Endothelial cell of umbilical vein (primary cell): Measurements from ENCODE around the gene KLHL24. TPM values are rescaled to one million over a fixed set of nuclear protein-coding genes. Genes with fewer than 3 reads are reported as not detected.
"Not testable (repeated sequence)": the region's sequence is repeated elsewhere in the genome, so short reads cannot be mapped to it uniquely, and the experiment has no call there.

ENCODE experiments used
- BruUV-seq: library from RNA; stranded (reverse); fragments of 400-500 nt; replicated peaks from 2 replicates; lab custom pipeline; 2021; lab: Mats Ljungman, UMichigan
- CTCF ChIA-PET: fragments of 300-600, 350-600 bp; sonication (Branson Sonifier 250); formaldehyde crosslinking; loops from one replicate; lab custom pipeline; 2021; ENCODE audit warnings: antibody characterized with exemption, inconsistent platforms; lab: Charles Lee
- POLR2A ChIA-PET: fragments of 300-600, 350-600 bp; sonication (Branson Sonifier 250); formaldehyde crosslinking; loops from one replicate; lab custom pipeline; 2021; ENCODE audit warnings: antibody characterized with exemption, inconsistent platforms; lab: Charles Lee
- DNase-seq: peaks from one replicate; pipeline ENCODE4 v3.0.0-alpha.2; 2011; ENCODE audit warnings: low read depth, low spot score
- FAIRE-seq: peaks from 2 replicates; lab custom pipeline; 2011; peaks lifted over from hg19 to GRCh38; lab: Jason Lieb, UNC
- H2AFZ ChIP-seq: 2 replicates; pipeline ENCODE4 v1.6.0; 2012; ENCODE audit warnings: low read depth, low read length, control low read depth, inconsistent platforms
- H3K27ac ChIP-seq: 2 replicates; pipeline ENCODE4 v1.5.1; 2011; ENCODE audit warnings: low read depth, mild to moderate bottlenecking, control low read depth, low read length, moderate library complexity; ENCODE audit not compliant: insufficient read depth
- H3K27me3 ChIP-seq, 2 experiments: 2 replicates each; pipeline versions ENCODE4 v1.6.0 to v1.6.1; 2011; ENCODE audit warnings: low read length in 2 of 2, mixed read lengths in 1 of 2; ENCODE audit not compliant: control insufficient read depth in 2 of 2, insufficient read depth in 2 of 2
- H3K36me3 ChIP-seq, 2 experiments: 2 replicates in 1 of 2; 3 replicates in 1 of 2; pipeline ENCODE4 v1.5.1; 2011; ENCODE audit warnings: low read length in 2 of 2, mild to moderate bottlenecking in 1 of 2, moderate library complexity in 1 of 2; ENCODE audit not compliant: control insufficient read depth in 2 of 2, insufficient read depth in 2 of 2; ENCODE audit errors: extremely low read depth in 1 of 2
- H3K4me1 ChIP-seq: 3 replicates; pipeline ENCODE4 v1.5.1; 2011; ENCODE audit warnings: mild to moderate bottlenecking, low read length; ENCODE audit not compliant: control insufficient read depth, insufficient read depth; ENCODE audit errors: extremely low read depth
- H3K4me2 ChIP-seq: 2 replicates; pipeline ENCODE4 v1.6.1; 2011; ENCODE audit warnings: low read length, control low read depth, mixed read lengths; ENCODE audit not compliant: insufficient read depth
- H3K4me3 ChIP-seq, 3 experiments: fragments of 200-600 bp in 1 of 3; sonication (generic), shearing (Covaris generic) in 1 of 3; replicated peaks in 1 of 3; 2 replicates each; pipeline ENCODE4 v1.5.1; 2011 to 2016; ENCODE audit warnings: control low read depth in 3 of 3, low read length in 3 of 3, mild to moderate bottlenecking in 2 of 3, inconsistent platforms in 1 of 3, low read depth in 1 of 3, moderate library complexity in 1 of 3; ENCODE audit not compliant: insufficient read depth in 1 of 3
- H3K79me2 ChIP-seq: 2 replicates; pipeline ENCODE4 v1.6.0; 2012; ENCODE audit warnings: low read length, inconsistent platforms; ENCODE audit not compliant: control insufficient read depth, insufficient read depth
- H3K9ac ChIP-seq: replicated peaks from 2 replicates; pipeline ENCODE3; 2011; ENCODE audit warnings: low read length, control low read depth; ENCODE audit not compliant: insufficient read depth; ENCODE audit errors: extremely low read depth
- H3K9me1 ChIP-seq: replicated peaks from 3 replicates; pipeline ENCODE4 v1.6.0; 2011; ENCODE audit warnings: mild to moderate bottlenecking, low read length; ENCODE audit not compliant: control insufficient read depth, insufficient read depth; ENCODE audit errors: extremely low read depth
- H3K9me3 ChIP-seq: replicated peaks from 2 replicates; pipeline ENCODE4 v1.5.1; 2012; ENCODE audit warnings: low read length, inconsistent platforms; ENCODE audit not compliant: control insufficient read depth, insufficient read depth
- H4K20me1 ChIP-seq: replicated peaks from 2 replicates; pipeline ENCODE3; 2011; ENCODE audit warnings: mild to moderate bottlenecking, low read length; ENCODE audit not compliant: control insufficient read depth, insufficient read depth; ENCODE audit errors: extremely low read depth
- EZH2 ChIP-seq: IDR thresholded peaks from 2 replicates; pipeline ENCODE4 v1.6.1; 2012; ENCODE audit warnings: borderline replicate concordance, low read depth, mild to moderate bottlenecking, moderate library complexity, low read length, inconsistent platforms; ENCODE audit not compliant: severe bottlenecking
- FOS ChIP-seq: IDR thresholded peaks from 2 replicates; pipeline ENCODE4 v1.6.1; 2011; ENCODE audit warnings: mild to moderate bottlenecking, low read length, moderate library complexity, borderline replicate concordance; ENCODE audit not compliant: insufficient read depth
- GATA2 ChIP-seq: IDR thresholded peaks from 2 replicates; pipeline ENCODE4 v1.7.0; 2011; ENCODE audit warnings: low read depth, mild to moderate bottlenecking, moderate library complexity, mixed read lengths, low read length; ENCODE audit not compliant: insufficient read length, insufficient read depth
- JUN ChIP-seq: IDR thresholded peaks from 2 replicates; pipeline ENCODE4 v1.6.1; 2011; ENCODE audit warnings: borderline replicate concordance, low read depth; ENCODE audit not compliant: insufficient read length, insufficient read depth
- MYC ChIP-seq: IDR thresholded peaks from one replicate; pipeline ENCODE4 v1.6.1; 2011; ENCODE audit warnings: mild to moderate bottlenecking, low read depth, low read length
- POLR2A ChIP-seq: IDR thresholded peaks from 2 replicates; pipeline ENCODE4 v1.6.1; 2012; ENCODE audit warnings: low read depth, mild to moderate bottlenecking, control low read depth, low read length
- POLR2AphosphoS5 ChIP-seq: IDR thresholded peaks from 2 replicates; pipeline ENCODE4 v1.6.1; 2012; ENCODE audit warnings: low read depth, mild to moderate bottlenecking, control low read depth, low read length, moderate library complexity; ENCODE audit not compliant: insufficient read depth
- dilution Hi-C: fragments of 300-500 bp; cut with MboI; formaldehyde crosslinking; loops from one replicate; pipeline ENCODE4 v1.15.0; 2019; ENCODE audit warnings: low sequenced_read_pairs; ENCODE audit not compliant: extremely low pct_ligation_motif_present
- intact Hi-C: fragments of 100-400 bp; cut with micrococcal nuclease; formaldehyde crosslinking; loops from one replicate; pipeline ENCODE4 v1.10.0; 2022
- polyA plus RNA-seq, 4 experiments: library from polyadenylated mRNA; depleted of rRNA in 3 of 4; stranded (reverse) in 3 of 4; unstranded in 1 of 4; fragments of >200 nt; gene quantifications; 2 replicates each; pipeline versions ENCODE4 v1.2.1 to v1.2.3, GENCODE V29; 2011 to 2012; ENCODE audit warnings: missing spikeins in 1 of 4
- total RNA-seq: library from RNA; stranded (reverse); gene quantifications from 2 replicates; pipeline ENCODE4 v1.2.3, GENCODE V29; 2021
- TF ChIP-seq, protein P1 (sequence below): IDR thresholded peaks from 2 replicates; pipeline ENCODE4 v1.6.1; 2011; ENCODE audit not compliant: insufficient read depth, insufficient read length
- TF ChIP-seq, protein P2 (sequence below), 2 donors: IDR thresholded peaks; 1 replicate in 1 of 2; 2 replicates in 1 of 2; pipeline ENCODE4 v1.5.1; 2011; ENCODE audit warnings: low read length in 2 of 2, mild to moderate bottlenecking in 2 of 2, moderate library complexity in 2 of 2, control low read depth in 1 of 2, inconsistent platforms in 1 of 2, low read depth in 1 of 2; ENCODE audit not compliant: insufficient read depth in 1 of 2; ENCODE audit errors: extremely low read depth in 1 of 2

Gene KLHL24
- total and polyA plus RNA-seq, 2 donors (not counting 3 experiments of a cell fraction or from before 2014, with no cell fraction given) = 14.0 to 46.2 TPM

DNA sequence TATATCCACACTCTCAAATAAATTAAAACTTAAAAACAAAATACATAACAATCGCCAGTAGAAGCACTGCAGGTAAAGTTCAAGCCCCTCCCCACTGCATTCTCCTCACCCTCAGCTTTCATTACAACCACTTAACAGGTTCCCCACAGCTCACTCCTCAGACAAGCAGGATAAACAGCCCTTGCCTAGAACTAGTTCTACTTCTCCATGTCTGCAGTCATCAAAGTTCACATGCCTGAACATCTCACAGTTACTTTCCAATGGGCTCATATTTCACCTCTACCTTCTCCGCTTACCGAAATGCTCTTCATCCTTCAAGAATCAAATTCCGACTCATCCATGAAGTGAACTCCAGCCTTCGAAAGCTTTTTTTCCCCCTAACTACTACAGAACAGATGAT lies 66.3 kb downstream of the KLHL24 start:
- ChIA-PET CTCF (no interaction called here), POLR2A (no interaction called here)
- no TSS peak for BruUV-seq
- TF ChIP-seq, protein P1, sequence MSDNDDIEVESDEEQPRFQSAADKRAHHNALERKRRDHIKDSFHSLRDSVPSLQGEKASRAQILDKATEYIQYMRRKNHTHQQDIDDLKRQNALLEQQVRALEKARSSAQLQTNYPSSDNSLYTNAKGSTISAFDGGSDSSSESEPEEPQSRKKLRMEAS = no peak
- TF ChIP-seq, protein P2, sequence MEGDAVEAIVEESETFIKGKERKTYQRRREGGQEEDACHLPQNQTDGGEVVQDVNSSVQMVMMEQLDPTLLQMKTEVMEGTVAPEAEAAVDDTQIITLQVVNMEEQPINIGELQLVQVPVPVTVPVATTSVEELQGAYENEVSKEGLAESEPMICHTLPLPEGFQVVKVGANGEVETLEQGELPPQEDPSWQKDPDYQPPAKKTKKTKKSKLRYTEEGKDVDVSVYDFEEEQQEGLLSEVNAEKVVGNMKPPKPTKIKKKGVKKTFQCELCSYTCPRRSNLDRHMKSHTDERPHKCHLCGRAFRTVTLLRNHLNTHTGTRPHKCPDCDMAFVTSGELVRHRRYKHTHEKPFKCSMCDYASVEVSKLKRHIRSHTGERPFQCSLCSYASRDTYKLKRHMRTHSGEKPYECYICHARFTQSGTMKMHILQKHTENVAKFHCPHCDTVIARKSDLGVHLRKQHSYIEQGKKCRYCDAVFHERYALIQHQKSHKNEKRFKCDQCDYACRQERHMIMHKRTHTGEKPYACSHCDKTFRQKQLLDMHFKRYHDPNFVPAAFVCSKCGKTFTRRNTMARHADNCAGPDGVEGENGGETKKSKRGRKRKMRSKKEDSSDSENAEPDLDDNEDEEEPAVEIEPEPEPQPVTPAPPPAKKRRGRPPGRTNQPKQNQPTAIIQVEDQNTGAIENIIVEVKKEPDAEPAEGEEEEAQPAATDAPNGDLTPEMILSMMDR (IDR thresholded peaks at IDR 0.05; ENCODE audit: extremely low read depth in 1 of 2, insufficient read depth in 1 of 2, low read depth in 1 of 2, low read length in 2 of 2) = no peak
- TF ChIP-seq JUN = no peak
- TF ChIP-seq POLR2AphosphoS5 = no peak
- TF ChIP-seq EZH2 = no peak
- TF ChIP-seq MYC = no peak
- TF ChIP-seq GATA2 = no peak
- TF ChIP-seq FOS = no peak
- TF ChIP-seq POLR2A = no peak
- FAIRE-seq = no peak
- no peak overlapping the region for H3K4me3 ChIP-seq
- peaks cover 15% of the 10 kb centered on the region for H3K4me1 ChIP-seq
- peaks cover 12% of the 10 kb centered on the region for H4K20me1 ChIP-seq
- no peak for DNase-seq
- no peaks in the 10 kb centered on the region for H3K9me3 ChIP-seq
- no peaks in the 10 kb centered on the region for H3K27me3 ChIP-seq
- intact Hi-C loops = no loop called here
- H3K4me2 ChIP-seq = no peak overlapping the region
- H3K79me2 ChIP-seq = peaks cover 91% of the 10 kb centered on the region
- no peak overlapping the region for H2AFZ ChIP-seq
- no peaks in the 10 kb centered on the region for H3K9me1 ChIP-seq
- dilution Hi-C loops = no loop called here
- H3K27ac ChIP-seq = no peak overlapping the region
- peaks cover 0 to 4% of the 10 kb centered on the region in 2 experiments for H3K36me3 ChIP-seq
- H3K9ac ChIP-seq = no peak overlapping the region

DNA sequence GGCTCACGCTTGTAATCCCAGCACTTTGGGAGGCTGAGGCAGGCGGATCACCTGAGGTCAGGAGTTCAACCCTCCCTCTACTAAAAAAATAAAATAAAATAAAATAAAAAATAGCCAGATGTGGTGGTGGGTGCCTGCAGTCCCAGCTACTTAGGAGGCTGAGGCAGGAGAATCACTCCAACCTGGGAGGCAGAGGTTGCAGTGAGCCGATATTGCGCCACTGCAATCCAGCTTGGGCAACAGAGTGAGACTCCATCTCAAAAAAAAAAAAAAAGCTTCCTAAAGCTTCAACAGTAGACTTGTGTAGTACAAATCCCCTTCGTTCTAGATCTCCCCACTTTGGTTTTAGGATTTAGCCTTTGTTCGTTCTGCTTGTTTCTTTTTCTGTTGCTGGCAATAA lies 68.5 kb downstream of the KLHL24 start:
- Histone ChIP-seq H4K20me1 (peaks cover 17% of the 10 kb centered on the region), H3K79me2 (peaks cover 99% of the 10 kb centered on the region), H3K4me1 (peaks cover 14% of the 10 kb centered on the region)
- POLR2A ChIA-PET, FAIRE-seq, intact Hi-C loops, H2AFZ ChIP-seq, H3K4me3 ChIP-seq, H3K27me3 ChIP-seq, H3K9ac ChIP-seq, H3K27ac ChIP-seq, BruUV-seq, H3K36me3 ChIP-seq, dilution Hi-C loops, H3K9me1 ChIP-seq, DNase-seq, H3K9me3 ChIP-seq, H3K4me2 ChIP-seq: not testable (repeated sequence)
- CTCF ChIA-PET = interaction anchor here (1.0 to 1.2 kb wide), 2 partner anchors 20 to 63 kb away, joined by 3 read pairs; no protein-coding TSS in a partner anchor
